OCI-LY3 (cell line): ENCODE measurements around the gene BRD2.

ENCODE experiments used
- CTCF ChIP-seq: fragments of 200-600, 300-600 bp; sonication (generic); IDR thresholded peaks from 2 replicates; pipeline ENCODE4 v1.5.1; 2014; ENCODE audit warnings: antibody characterized with exemption, low read length, low read depth
- EZH2phosphoT487 ChIP-seq: fragments of 200-600 bp; shearing (Covaris generic); IDR thresholded peaks from 2 replicates; pipeline ENCODE4 v1.6.1; 2018; ENCODE audit warnings: antibody characterized with exemption, mixed run types, low read depth

GRCh38 chr6:32972353-32973143 is 4.2 kb downstream of the BRD2 start:
- TF ChIP-seq CTCF = no peak
- no peak for TF ChIP-seq EZH2phosphoT487
